ENCODE data around the gene CBX8.

Gene CBX8

GRCh38 chr17:79834565-79835469 is 37.9 kb upstream of the CBX8 start:
- DNase-seq: peak; percentile 16

GRCh38 chr17:79833744-79834564 is 37.1 kb upstream of the CBX8 start:
- no peak for DNase-seq

- no peak for DNase-seq
Measured at GRCh38 chr17:79833110-79833450, 36.2 kb upstream of the CBX8 start.

- no peak for DNase-seq
Measured at GRCh38 chr17:79832218-79833109, 35.6 kb upstream of the CBX8 start.

DNA sequence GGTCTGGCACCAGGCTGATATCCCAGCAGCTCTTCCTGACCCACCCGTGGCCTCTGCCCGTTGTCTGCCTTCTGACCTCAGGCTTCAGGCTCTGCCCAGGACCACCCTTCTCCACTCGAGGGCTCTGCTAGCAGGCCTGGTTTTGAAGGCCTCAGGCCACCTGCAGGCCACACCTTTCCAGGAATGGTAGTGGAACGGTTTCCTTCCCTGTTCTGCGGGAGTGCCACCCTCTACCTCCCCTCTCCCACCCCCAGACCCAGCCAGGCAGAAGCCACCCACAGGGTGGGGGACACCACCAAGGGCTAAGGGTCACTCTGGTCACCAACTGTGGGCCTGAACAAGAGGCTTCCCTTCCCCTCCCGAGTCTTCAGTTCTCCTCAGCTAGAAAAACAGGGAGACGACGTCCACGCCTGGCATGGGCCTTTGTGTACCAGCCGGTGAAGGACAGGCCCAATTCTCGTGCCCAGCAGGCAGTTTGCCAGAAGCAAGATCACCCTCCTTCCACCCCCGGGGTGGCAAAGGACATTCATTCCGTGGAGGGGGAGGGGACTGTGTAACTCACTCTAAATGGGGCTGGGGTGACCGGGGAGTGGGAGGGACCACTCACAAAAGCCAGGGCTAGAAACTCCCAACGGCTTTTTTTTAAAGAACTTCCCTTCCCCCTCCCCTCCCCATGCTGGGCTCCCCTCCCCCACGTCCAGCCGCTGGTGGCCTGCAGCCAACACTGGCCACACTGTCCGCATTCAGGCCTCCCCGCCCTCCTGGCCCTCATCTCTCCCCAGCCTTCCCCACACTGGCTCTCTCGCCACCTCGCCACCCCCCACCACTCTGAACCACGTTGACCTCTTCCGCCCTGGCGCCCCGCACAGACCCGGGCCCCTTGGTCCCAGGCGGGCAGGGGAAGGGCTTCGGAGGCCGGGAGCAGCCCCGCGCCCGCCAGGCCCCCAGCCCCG is 34.7 kb upstream of the CBX8 start:
- DNase-seq: no peak

DNA sequence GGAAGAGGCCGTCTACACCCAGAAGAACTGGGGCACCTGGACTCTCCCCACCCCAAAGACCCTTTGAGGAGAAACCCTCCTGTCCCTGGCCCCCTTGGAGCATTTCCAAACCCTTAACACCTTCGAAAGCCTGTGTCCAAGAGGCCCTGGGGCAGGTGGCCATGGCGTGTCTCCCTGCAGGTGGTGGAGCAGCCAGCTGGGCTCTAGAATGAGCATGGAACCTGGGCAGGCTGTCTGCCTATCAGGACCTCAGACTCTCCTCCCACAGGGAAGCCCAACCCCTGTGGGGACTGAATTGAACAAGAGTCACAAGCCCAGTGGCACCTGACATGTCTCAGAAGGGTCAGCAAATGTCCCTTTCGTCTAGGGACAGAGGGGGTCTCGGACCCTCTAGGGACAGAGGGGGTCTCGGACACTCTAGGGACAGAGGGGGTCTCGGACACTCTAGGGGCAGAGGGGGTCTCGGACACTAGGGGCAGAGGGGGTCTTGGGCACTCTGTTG is 33.9 kb upstream of the CBX8 start:
- DNase-seq: peak; percentile 12

DNA sequence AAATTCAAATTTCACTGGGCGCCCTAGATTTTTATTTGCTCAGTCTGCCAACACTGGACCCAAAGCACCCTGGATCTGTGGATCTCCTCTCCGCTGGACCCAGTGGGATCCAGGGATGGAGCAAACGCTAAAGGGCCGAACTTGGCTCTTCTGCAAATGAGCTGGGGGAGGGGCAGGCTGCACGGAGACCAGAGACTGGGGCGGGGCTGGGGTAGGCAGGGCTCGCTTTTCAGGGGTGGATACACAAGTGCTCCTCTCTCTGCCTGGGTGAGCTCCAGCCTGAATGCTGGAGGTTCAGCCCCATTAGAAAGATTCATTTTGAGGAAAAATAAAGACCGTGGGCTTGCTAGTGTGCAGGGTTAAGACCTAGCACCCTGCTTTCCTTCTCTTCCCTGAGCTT is 33.4 kb upstream of the CBX8 start:
- DNase-seq: no peak

- no peak for DNase-seq
Measured at GRCh38 chr17:79829457-79829856, 32.6 kb upstream of the CBX8 start.

DNA sequence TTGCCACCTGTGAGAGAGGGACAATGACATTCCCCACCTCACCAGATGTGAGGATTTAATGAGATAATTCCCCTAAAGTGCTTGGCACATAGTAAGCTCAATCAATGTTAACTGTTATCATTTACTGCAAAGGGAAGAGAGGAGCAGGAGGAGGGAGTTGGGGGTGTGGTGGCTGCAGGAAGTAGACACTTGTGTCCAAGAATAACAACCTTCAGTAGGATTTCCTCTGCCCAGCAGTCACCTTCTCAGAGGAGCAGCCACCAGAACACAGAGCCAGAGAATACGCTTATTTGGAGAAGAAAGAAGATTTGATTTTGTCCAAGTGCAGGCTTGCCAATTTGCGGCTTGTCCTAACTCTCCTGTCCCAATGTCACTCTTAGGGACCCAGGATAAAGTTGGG is 32.1 kb upstream of the CBX8 start:
- no peak for DNase-seq

DNA sequence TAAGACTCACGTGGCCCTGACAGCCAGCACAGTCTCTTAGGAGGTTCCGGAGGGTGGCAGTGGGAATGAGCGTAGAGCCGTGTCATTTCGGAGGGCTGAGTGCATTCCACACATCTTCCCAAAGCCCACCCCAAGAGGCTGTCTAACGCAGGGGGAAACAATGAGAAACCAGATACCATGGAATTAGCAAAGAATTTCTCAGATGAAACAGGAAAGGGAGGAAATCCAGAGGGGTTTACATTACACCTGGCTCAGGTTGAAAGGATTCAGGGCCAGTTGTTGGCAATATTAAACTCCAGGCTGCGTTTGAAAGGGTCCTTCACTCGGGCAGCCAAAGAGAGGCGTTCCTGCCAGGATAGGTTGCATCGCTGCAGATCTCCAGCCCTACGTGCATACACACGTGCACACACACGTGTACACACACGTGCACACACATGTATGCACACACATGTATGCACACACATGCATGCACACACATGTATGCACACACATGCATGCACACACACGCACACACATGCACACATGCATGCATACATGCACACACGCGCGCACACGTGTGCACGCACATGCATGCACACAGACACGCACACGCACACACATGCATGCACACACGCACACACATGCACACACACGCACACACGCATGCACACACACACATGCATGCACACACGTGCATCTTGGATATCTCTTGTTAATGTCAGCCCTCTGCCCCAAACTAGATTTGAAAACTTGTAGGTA is 30.1 kb upstream of the CBX8 start:
- DNase-seq: no peak

GRCh38 chr17:79826204-79826680 is 29.4 kb upstream of the CBX8 start:
- DNase-seq: no peak

- no peak for DNase-seq
Measured at GRCh38 chr17:79825580-79825921, 28.7 kb upstream of the CBX8 start.

DNA sequence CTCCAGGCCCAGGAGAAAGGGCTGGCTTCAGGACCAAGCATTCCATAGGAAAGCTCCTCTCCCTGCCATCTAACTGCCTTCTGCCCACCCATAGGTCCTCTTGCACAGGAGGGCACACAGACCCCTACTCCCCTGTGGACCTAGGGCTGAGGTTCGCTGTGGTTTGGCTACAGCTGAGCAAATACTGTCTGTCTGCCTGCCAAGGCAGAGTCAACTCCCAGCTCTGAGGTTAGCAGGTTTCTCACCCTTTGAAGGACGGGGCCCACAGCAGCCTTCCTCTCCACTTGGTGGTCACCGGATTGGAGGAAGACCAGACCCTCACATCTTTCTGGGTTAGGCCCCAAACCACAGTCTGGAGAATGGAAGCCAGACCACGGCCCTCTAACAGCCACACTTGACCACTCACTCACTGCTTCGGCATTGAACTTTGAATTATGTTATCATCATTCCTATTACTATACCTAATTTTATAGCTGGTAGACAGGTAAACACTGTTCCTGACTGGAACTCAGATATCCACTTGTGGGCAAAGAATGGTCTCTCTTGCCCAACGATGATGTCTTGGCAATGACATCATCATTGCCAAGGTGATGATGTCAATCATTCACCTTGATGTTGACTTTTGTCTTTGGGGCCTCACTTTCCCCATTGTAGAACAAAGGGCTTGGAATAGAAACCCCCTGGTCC is 28.2 kb upstream of the CBX8 start:
- no peak for DNase-seq

DNA sequence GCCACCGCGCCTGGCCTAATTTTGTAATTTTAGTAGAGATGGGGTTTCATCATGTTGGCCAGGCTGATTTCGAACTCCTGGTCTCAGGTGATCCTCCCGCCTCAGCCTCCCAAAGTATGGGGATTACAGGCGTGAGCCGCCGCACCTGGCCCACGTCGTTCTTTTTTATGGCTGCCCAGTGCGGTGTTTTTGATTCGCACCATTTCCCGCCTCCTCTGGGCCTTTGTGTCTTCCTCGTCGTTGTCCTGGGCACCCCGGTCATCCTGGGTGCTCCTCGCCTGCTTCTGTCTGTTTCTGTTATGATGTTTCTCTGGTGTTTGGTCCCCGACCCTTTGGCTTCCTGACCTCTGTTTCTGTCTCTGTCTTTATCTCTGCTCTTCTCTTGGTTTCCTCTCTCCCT is 27.4 kb upstream of the CBX8 start:
- no peak for DNase-seq

GRCh38 chr17:79822583-79823124 is 25.8 kb upstream of the CBX8 start:
- DNase-seq: no peak

DNA sequence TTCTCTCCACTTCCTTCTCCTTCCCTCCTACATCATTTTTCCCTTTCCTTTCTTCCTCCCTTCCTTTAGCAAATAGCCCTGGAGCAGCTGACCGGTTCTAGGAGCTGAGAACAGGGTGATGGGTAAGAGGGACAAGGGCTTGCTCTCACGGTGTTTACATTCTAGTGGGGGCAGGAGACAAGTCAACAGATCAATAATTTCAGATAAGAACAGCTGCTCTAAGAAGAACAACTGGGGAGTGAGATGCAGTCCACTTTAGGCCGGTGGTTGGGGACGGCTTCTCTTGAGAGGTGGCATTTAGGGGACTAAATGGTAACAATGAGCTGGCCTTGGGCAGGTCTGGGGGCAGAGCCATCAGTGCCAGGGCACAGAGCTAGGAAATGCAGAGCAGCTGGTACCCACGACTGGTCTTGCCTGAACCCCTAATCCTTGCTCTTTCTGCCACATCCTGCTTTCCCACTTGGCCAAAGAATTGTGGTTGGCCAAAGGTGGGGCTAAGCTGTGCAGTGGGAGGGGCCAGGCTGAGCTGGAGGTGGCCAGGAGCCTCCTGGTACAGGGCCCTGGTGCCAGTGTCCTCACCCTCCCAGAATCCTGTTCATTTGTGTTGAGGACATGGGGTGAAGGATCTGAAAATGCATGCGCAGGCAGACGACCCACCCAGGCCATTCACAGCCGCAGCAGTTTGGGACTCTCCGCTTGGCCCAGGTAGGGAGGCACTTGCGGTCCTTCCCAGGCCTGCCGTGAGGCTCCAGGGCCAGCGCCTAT is 24.6 kb upstream of the CBX8 start:
- no peak for DNase-seq

- no peak for DNase-seq
Measured at GRCh38 chr17:79820959-79821330, 24.1 kb upstream of the CBX8 start.

- DNase-seq: no peak
Measured at GRCh38 chr17:79819534-79820276, 22.8 kb upstream of the CBX8 start.

DNA sequence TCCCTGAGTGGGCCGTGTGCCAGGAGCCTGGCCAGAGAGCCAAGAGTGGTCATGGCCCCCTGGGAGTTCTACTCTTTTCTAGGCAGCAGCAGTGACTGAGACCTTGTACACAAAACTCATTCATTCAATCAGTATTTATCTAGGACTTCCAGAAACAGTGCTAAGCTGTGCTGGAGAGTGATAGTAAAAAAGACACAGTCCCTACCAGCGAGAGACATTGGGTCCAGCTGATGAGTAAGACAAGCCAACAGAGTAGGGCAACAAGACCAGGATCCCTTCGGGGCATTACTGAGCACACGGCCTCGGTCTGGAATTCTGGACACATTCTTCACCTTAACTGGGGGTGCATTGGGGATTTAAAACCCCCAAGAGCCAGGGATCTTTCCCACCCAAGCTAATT is 22.2 kb upstream of the CBX8 start:
- DNase-seq: no peak
